Neuronal stem cell (in vitro differentiated cells): ENCODE data around the gene CCDC47.

ENCODE experiments used
- DNase-seq: peaks from one replicate; pipeline ENCODE4 v3.0.0-alpha.2; 2013; ENCODE audit warnings: low spot score
- H2AFZ ChIP-seq: one replicate; pipeline ENCODE4 v1.6.1; 2013; ENCODE audit warnings: mild to moderate bottlenecking, low read length, inconsistent platforms
- H2AK5ac ChIP-seq: 2 replicates; pipeline ENCODE4 v1.6.1; 2013; ENCODE audit warnings: low read depth, mild to moderate bottlenecking, inconsistent platforms, low read length, moderate library complexity, mixed read lengths
- H2BK120ac ChIP-seq: 2 replicates; pipeline ENCODE4 v1.6.1; 2013; ENCODE audit warnings: low read depth, mild to moderate bottlenecking, inconsistent platforms, low read length, moderate library complexity, mixed read lengths
- H2BK12ac ChIP-seq: one replicate; pipeline ENCODE4 v1.6.1; 2013; ENCODE audit warnings: low read length, inconsistent platforms
- H2BK15ac ChIP-seq: 2 replicates; pipeline ENCODE4 v1.6.1; 2013; ENCODE audit warnings: mild to moderate bottlenecking, low read length, inconsistent platforms, mixed read lengths
- H2BK5ac ChIP-seq: one replicate; pipeline ENCODE4 v1.6.1; 2013; ENCODE audit warnings: inconsistent platforms, mild to moderate bottlenecking, low read length, moderate library complexity
- H3K14ac ChIP-seq: one replicate; pipeline ENCODE4 v1.6.1; 2013; ENCODE audit warnings: low read length, inconsistent platforms
- H3K18ac ChIP-seq: 2 replicates; pipeline ENCODE4 v1.6.1; 2013; ENCODE audit warnings: low read length, inconsistent platforms
- H3K23ac ChIP-seq: 2 replicates; pipeline ENCODE4 v1.6.1; 2013; ENCODE audit warnings: low read depth, mild to moderate bottlenecking, mixed read lengths, low read length, inconsistent platforms; ENCODE audit not compliant: poor library complexity
- H3K27ac ChIP-seq: replicated peaks from 3 replicates; pipeline ENCODE4 v1.5.1; 2013; ENCODE audit warnings: low read length, inconsistent platforms
- H3K27me3 ChIP-seq, 3 experiments: 2 replicates each; pipeline ENCODE4 v1.6.1; 2013; ENCODE audit warnings: low read length in 3 of 3, mild to moderate bottlenecking in 2 of 3, inconsistent platforms in 1 of 3, low read depth in 1 of 3, mixed read lengths in 1 of 3, moderate library complexity in 1 of 3; ENCODE audit not compliant: control insufficient read depth in 3 of 3, insufficient read depth in 3 of 3
- H3K36me3 ChIP-seq, 2 donors: replicated peaks in 1 of 2; 2 replicates each; pipeline ENCODE4 v1.6.1; 2013; ENCODE audit warnings: low read length in 2 of 2; ENCODE audit not compliant: control insufficient read depth in 2 of 2, insufficient read depth in 2 of 2
- H3K4ac ChIP-seq: 2 replicates; pipeline ENCODE4 v1.6.1; 2013; ENCODE audit warnings: inconsistent platforms, mild to moderate bottlenecking, low read length, moderate library complexity
- H3K4me1 ChIP-seq, 2 donors: 1 replicate in 1 of 2; 2 replicates in 1 of 2; pipeline ENCODE4 v1.6.1; 2013; ENCODE audit warnings: low read length in 2 of 2, low read depth in 1 of 2; ENCODE audit not compliant: control insufficient read depth in 2 of 2, insufficient read depth in 1 of 2
- H3K4me2 ChIP-seq: one replicate; pipeline ENCODE4 v1.6.1; 2013; ENCODE audit warnings: mild to moderate bottlenecking, low read length, inconsistent platforms; ENCODE audit not compliant: insufficient read depth, poor library complexity, severe bottlenecking
- H3K4me3 ChIP-seq, 2 donors: 2 replicates each; pipeline ENCODE4 v1.5.1; 2013; ENCODE audit warnings: low read length in 2 of 2, mild to moderate bottlenecking in 2 of 2, inconsistent platforms in 1 of 2, moderate library complexity in 1 of 2
- H3K79me1 ChIP-seq: one replicate; pipeline ENCODE4 v1.6.1; 2013; ENCODE audit warnings: low read depth, mild to moderate bottlenecking, inconsistent platforms, low read length, moderate library complexity
- H3K9ac ChIP-seq: one replicate; pipeline ENCODE4 v1.6.1; 2013; ENCODE audit warnings: mild to moderate bottlenecking, low read depth, low read length, inconsistent platforms; ENCODE audit not compliant: poor library complexity
- H3K9me3 ChIP-seq, 2 donors: replicated peaks in 1 of 2; 2 replicates each; pipeline versions ENCODE3 to v1.6.1; 2013; ENCODE audit warnings: low read length in 2 of 2, mild to moderate bottlenecking in 2 of 2, inconsistent platforms in 1 of 2, low read depth in 1 of 2, mixed read lengths in 1 of 2, moderate library complexity in 1 of 2; ENCODE audit not compliant: control insufficient read depth in 2 of 2, insufficient read depth in 1 of 2
- H4K8ac ChIP-seq: one replicate; pipeline ENCODE4 v1.6.1; 2013; ENCODE audit warnings: low read depth, mild to moderate bottlenecking, inconsistent platforms, low read length, moderate library complexity
- H4K91ac ChIP-seq: one replicate; pipeline ENCODE4 v1.6.1; 2013; ENCODE audit warnings: low read length, low read depth, mild to moderate bottlenecking, inconsistent platforms; ENCODE audit not compliant: poor library complexity
- WGBS, 2 donors: extraction: QIAGEN DNeasy Blood & Tissue Kit; methylation state at CpG; one replicate each; pipeline ENCODE4 v1.1.7; 2013; ENCODE audit warnings: missing lambda C conversion rate in 2 of 2, mixed read lengths in 1 of 2; ENCODE audit not compliant: insufficient read length in 2 of 2, insufficient replicate concordance in 1 of 2; ENCODE audit errors: extremely low coverage in 2 of 2; 5-methylcytosine and 5-hydroxymethylcytosine counted together

The CCDC47 gene

DNA sequence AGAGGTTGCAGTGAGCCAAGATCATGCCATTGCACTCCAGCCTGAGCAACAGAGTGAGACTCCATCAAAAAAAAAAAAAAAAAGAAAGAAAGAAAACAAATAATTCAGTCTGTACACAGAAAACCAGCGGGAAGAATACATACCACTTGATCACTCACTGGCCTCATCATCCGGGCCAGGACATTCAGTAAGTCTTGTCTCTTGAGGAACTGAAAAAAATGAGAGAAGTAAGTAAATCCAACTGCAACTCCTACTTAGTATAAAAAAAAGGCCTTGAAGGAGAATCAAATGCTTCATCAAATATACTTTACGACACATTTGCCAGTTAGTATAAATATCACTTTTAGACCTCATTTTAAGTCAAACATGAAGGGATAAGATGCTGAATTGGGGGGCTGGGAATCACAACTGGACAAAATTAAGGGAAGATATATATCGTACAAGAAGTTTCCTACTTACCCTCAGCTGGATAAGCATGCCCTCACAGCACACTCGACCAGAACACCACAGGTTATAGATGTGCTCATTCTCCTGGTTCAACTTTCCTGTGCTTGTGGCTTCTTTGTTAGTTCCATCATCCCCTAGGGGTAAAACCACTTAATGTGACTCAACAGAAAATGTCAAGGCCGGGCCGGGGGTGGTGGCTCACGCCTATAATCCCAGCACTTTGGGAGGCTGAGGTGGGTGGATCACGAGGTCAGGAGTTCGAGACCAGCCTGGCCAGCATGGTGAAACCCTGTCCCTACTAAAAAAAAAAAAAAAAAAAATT lies 12.4 kb downstream of the CCDC47 start:
- no peak overlapping the region for H3K23ac ChIP-seq
- no peaks in the 10 kb centered on the region for H3K9me3 ChIP-seq
- no peak overlapping the region for H3K9ac ChIP-seq
- H3K4me2 ChIP-seq: no peak overlapping the region
- no CpG with 5 or more reads among the region's 10 CpGs for WGBS, 2 donors
- H3K27ac ChIP-seq: no peak overlapping the region
- H2BK120ac ChIP-seq: no peak overlapping the region
- DNase-seq: no peak
- H2BK5ac ChIP-seq: no peak overlapping the region
- peaks cover 31 to 90% of the 10 kb centered on the region in 2 donors for H3K36me3 ChIP-seq
- no peak overlapping the region for H3K4me3 ChIP-seq
- H2BK15ac ChIP-seq: no peak overlapping the region
- H3K4me1 ChIP-seq: no peaks in the 10 kb centered on the region
- no peak overlapping the region for H3K4ac ChIP-seq
- H2BK12ac ChIP-seq: no peak overlapping the region
- H4K8ac ChIP-seq: no peak overlapping the region
- no peaks in the 10 kb centered on the region for H3K27me3 ChIP-seq
- no peak overlapping the region for H4K91ac ChIP-seq
- H3K79me1 ChIP-seq: no peaks in the 10 kb centered on the region
- no peak overlapping the region for H3K18ac ChIP-seq
- no peak overlapping the region for H2AFZ ChIP-seq
- H2AK5ac ChIP-seq: no peak overlapping the region
- H3K14ac ChIP-seq: no peak overlapping the region

DNA sequence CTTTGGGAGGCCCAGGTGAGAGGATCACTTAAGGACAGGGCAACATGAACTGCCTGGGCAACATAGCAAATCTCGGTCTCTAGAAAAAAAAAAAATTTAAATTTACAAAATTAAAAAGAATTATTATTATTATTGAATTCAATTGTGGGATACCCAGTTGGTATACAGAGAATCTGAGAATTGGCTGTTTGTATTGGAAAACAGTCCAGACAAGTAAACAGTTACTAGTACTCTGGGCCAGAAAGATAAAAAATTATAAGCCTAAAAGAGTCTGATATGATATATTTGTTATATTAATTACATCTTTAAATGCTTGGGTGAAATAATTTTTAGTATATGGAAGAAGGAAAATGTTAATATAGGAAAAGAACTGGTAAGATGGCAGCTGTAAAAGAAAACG lies 15.0 kb downstream of the CCDC47 start:
- no peak overlapping the region for H2AFZ ChIP-seq

GRCh38 chr17:63754046-63754445 lies 19.4 kb downstream of the CCDC47 start:
- Histone ChIP-seq H2AFZ (no peak overlapping the region), H3K36me3 (peaks cover 29 to 90% of the 10 kb centered on the region in 2 donors), H3K4me1 (no peaks in the 10 kb centered on the region), H3K79me1 (no peaks in the 10 kb centered on the region), H3K18ac (no peak overlapping the region), H2BK5ac (no peak overlapping the region), H2AK5ac (no peak overlapping the region), H4K8ac (no peak overlapping the region), H3K4me3 (no peak overlapping the region), H3K23ac (no peak overlapping the region), H3K4me2 (no peak overlapping the region), H2BK15ac (no peak overlapping the region), H3K9me3 (no peaks in the 10 kb centered on the region), H3K27me3 (no peaks in the 10 kb centered on the region), H3K14ac (no peak overlapping the region), H3K27ac (no peak overlapping the region), H2BK120ac (no peak overlapping the region), H4K91ac (no peak overlapping the region), H3K9ac (no peak overlapping the region), H3K4ac (no peak overlapping the region), H2BK12ac (no peak overlapping the region)
- no peak for DNase-seq
- no CpG with 5 or more reads among the region's 3 CpGs for WGBS, 2 donors

More for the DNA sequence above, 15.0 kb downstream of the CCDC47 start:
- Histone ChIP-seq H2AK5ac (no peak overlapping the region), H3K18ac (no peak overlapping the region), H3K14ac (no peak overlapping the region), H3K9me3 (no peaks in the 10 kb centered on the region), H3K4me3 (no peak overlapping the region), H3K36me3 (peaks cover 39 to 90% of the 10 kb centered on the region in 2 donors), H3K4me1 (no peaks in the 10 kb centered on the region), H3K27me3 (no peaks in the 10 kb centered on the region), H3K4me2 (no peak overlapping the region), H3K79me1 (no peaks in the 10 kb centered on the region), H2BK15ac (no peak overlapping the region), H3K9ac (no peak overlapping the region), H3K4ac (no peak overlapping the region), H4K91ac (no peak overlapping the region), H3K27ac (no peak overlapping the region), H2BK5ac (no peak overlapping the region), H4K8ac (no peak overlapping the region), H2BK120ac (no peak overlapping the region), H3K23ac (no peak overlapping the region), H2BK12ac (no peak overlapping the region)
- 100% methylated on average over 1 of the region's 2 CpGs; no CpG with 5 or more reads in 1 of the 2 donors for WGBS, 2 donors
- DNase-seq: no peak

DNA sequence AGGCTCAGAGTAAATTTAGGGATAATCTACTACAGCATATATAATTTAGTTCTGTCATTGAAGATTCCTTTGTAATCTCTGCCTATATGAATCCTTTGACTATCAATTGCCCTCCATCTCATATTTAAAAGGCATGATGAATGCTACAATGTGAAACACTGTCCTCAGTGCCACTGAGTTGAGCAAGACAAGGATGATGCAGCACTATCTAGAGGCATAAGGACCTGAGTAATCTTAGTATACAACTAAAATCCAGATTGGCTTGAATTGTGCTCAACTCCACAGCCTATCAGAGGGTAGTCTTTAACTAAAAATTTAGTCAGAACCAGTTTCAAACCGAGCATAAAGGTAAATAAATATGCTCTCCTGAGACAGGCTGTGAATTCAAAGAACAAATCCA lies 20.2 kb downstream of the CCDC47 start:
- Histone ChIP-seq H3K36me3 (peaks cover 28 to 87% of the 10 kb centered on the region in 2 donors), H3K79me1 (no peaks in the 10 kb centered on the region), H3K4me2 (no peak overlapping the region), H3K9ac (no peak overlapping the region), H3K27me3 (no peaks in the 10 kb centered on the region), H4K91ac (no peak overlapping the region), H3K4me3 (no peak overlapping the region), H3K9me3 (no peaks in the 10 kb centered on the region), H3K18ac (no peak overlapping the region), H3K14ac (no peak overlapping the region), H2AFZ (no peak overlapping the region), H2BK15ac (no peak overlapping the region), H2BK120ac (no peak overlapping the region), H2AK5ac (no peak overlapping the region), H3K23ac (no peak overlapping the region), H3K4me1 (no peaks in the 10 kb centered on the region), H3K4ac (no peak overlapping the region), H2BK5ac (no peak overlapping the region), H2BK12ac (no peak overlapping the region), H4K8ac (no peak overlapping the region), H3K27ac (no peak overlapping the region)
- no peak for DNase-seq
- WGBS, 2 donors: no CpG with 5 or more reads among the region's 1 CpG
